ENCODE results near the gene BPIFB2.

DNA sequence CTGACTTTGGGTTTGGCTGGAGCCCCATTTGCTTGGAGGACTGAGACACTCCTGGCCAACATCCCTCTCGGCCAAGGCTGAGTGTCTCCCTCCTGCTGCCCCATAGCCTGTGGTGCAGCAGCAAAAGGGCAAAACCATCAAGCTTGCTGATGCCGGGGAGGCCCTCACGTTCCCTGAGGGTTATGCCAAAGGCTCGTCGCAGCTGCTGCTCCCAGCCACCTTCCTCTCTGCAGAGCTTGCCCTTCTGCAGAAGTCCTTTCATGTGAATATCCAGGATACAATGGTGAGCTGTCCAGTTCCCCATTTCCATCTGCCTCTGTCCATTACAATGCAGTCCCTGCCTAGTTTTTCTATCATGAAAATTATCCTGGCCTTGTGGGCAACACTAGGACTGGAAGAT lies 30.0 kb downstream of the BPIFB2 start:
- TF ChIP-seq, protein P1, sequence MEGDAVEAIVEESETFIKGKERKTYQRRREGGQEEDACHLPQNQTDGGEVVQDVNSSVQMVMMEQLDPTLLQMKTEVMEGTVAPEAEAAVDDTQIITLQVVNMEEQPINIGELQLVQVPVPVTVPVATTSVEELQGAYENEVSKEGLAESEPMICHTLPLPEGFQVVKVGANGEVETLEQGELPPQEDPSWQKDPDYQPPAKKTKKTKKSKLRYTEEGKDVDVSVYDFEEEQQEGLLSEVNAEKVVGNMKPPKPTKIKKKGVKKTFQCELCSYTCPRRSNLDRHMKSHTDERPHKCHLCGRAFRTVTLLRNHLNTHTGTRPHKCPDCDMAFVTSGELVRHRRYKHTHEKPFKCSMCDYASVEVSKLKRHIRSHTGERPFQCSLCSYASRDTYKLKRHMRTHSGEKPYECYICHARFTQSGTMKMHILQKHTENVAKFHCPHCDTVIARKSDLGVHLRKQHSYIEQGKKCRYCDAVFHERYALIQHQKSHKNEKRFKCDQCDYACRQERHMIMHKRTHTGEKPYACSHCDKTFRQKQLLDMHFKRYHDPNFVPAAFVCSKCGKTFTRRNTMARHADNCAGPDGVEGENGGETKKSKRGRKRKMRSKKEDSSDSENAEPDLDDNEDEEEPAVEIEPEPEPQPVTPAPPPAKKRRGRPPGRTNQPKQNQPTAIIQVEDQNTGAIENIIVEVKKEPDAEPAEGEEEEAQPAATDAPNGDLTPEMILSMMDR (IDR thresholded peaks at IDR 0.05; ENCODE audit: extremely low read depth in 1 of 2, insufficient read depth in 1 of 2, low read depth in 1 of 2, low read length in 2 of 2) = no peak
- TF ChIP-seq POLR2AphosphoS5 (IDR thresholded peaks at IDR 0.05; ENCODE audit: insufficient read depth, low read depth, low read length) = no peak

All from endothelial cell of umbilical vein (primary cell).